HG02885 (cell line): ENCODE results near the gene PRLR.
"Not testable (repeated sequence)": the region's sequence is repeated elsewhere in the genome, so short reads cannot be mapped to it uniquely, and the experiment has no call there.

Source experiments
- ATAC-seq: cut with Tn5 transposase; IDR thresholded peaks from one replicate; pipeline ENCODE4 v1.9.1; 2021; ENCODE audit warnings: mild to moderate bottlenecking; ENCODE audit not compliant: unreplicated experiment, poor library complexity

The PRLR gene

GRCh38 chr5:35135239-35135700 is 95.0 kb downstream of the PRLR start:
- no peak for ATAC-seq

GRCh38 chr5:35134278-35135030 is 95.8 kb downstream of the PRLR start:
- ATAC-seq = no peak

GRCh38 chr5:35133186-35133585 is 97.1 kb downstream of the PRLR start:
- ATAC-seq = no peak

GRCh38 chr5:35131723-35132122 is 98.6 kb downstream of the PRLR start:
- ATAC-seq = no peak

GRCh38 chr5:35129921-35130485 is 100.3 kb downstream of the PRLR start:
- no peak for ATAC-seq

- ATAC-seq = no peak
Observed at GRCh38 chr5:35129276-35129675, 101.0 kb downstream of the PRLR start.

GRCh38 chr5:35127006-35127405 is 103.3 kb downstream of the PRLR start:
- no peak for ATAC-seq

GRCh38 chr5:35125746-35126145 is 104.5 kb downstream of the PRLR start:
- ATAC-seq = no peak

- ATAC-seq = no peak
Observed at GRCh38 chr5:35124932-35125331, 105.4 kb downstream of the PRLR start.

- no peak for ATAC-seq
Observed at GRCh38 chr5:35122819-35123218, 107.5 kb downstream of the PRLR start.

GRCh38 chr5:35120715-35121114 is 109.6 kb downstream of the PRLR start:
- ATAC-seq = no peak

GRCh38 chr5:35117967-35118366 is 112.3 kb downstream of the PRLR start:
- peak; percentile 72 for ATAC-seq

GRCh38 chr5:35115920-35116319 is 114.4 kb downstream of the PRLR start:
- ATAC-seq = no peak

- no peak for ATAC-seq
Observed at GRCh38 chr5:35114698-35115097, 115.6 kb downstream of the PRLR start.

- no peak for ATAC-seq
Observed at GRCh38 chr5:35112300-35112699, 118.0 kb downstream of the PRLR start.

GRCh38 chr5:35104550-35104949 is 125.7 kb downstream of the PRLR start:
- not testable (repeated sequence) for ATAC-seq

- no peak for ATAC-seq
Observed at GRCh38 chr5:35103637-35104299, 126.5 kb downstream of the PRLR start.

GRCh38 chr5:35101720-35102119 is 128.6 kb downstream of the PRLR start:
- ATAC-seq = not testable (repeated sequence)

- no peak for ATAC-seq
Observed at GRCh38 chr5:35101016-35101415, 129.3 kb downstream of the PRLR start.

GRCh38 chr5:35098214-35098613 is 132.1 kb downstream of the PRLR start:
- ATAC-seq = peak; percentile 60

GRCh38 chr5:35096932-35097331 is 133.4 kb downstream of the PRLR start:
- ATAC-seq = no peak
